ENCODE measurements around the gene UVSSA.

- no peak for TF ChIP-seq POLR2AphosphoS5 (IDR thresholded peaks at IDR 0.05)
- no peak for TF ChIP-seq POLR2A (IDR thresholded peaks at IDR 0.05)
- TF ChIP-seq CTCF (IDR thresholded peaks at IDR 0.05), result no peak
These were observed 32.4 kb downstream of the UVSSA start for GRCh38 chr4:1379351-1379781.

Data from stomach (tissue), 4 donors.